ENCODE measurements around the gene EEF1A2.
A peak's percentile ranks its signal among the peaks of the same experiment; 100 is the strongest.

Gene EEF1A2

GRCh38 chr20:63497138-63497945, 1.5 kb downstream of the EEF1A2 start:
- Histone ChIP-seq H3K27ac (no peak overlapping the region), H3K4me3 (ENCODE audit: low read depth, low read length) (no peak overlapping the region), H3K36me3 (replicated peaks) (no peaks in the 10 kb centered on the region), H3K27me3 (replicated peaks) (peaks cover 15% of the 10 kb centered on the region)
- no peak for DNase-seq
- in situ Hi-C loops (cut with HindIII; ENCODE audit: low pct_ligation_motif_present, low sequenced_read_pairs) = no loop called here
- no peak for TF ChIP-seq CTCF (IDR thresholded peaks at IDR 0.05; ENCODE audit: low read depth, low read length, missing control alignments)

- DNase-seq = no peak
- peaks cover 13% of the 10 kb centered on the region for H3K27me3 ChIP-seq (replicated peaks)
- no peaks in the 10 kb centered on the region for H3K36me3 ChIP-seq (replicated peaks)
- no peak overlapping the region for H3K4me3 ChIP-seq (ENCODE audit: low read depth, low read length)
- no peak overlapping the region for H3K27ac ChIP-seq
- in situ Hi-C loops (cut with HindIII; ENCODE audit: low pct_ligation_motif_present, low sequenced_read_pairs) = no loop called here
- TF ChIP-seq CTCF (IDR thresholded peaks at IDR 0.05; ENCODE audit: low read depth, low read length, missing control alignments) = no peak
Observed at GRCh38 chr20:63496596-63497120, 2.2 kb downstream of the EEF1A2 start.

GRCh38 chr20:63495741-63496595, 2.9 kb downstream of the EEF1A2 start:
- peak; percentile 90 for TF ChIP-seq CTCF (IDR thresholded peaks at IDR 0.05; ENCODE audit: low read depth, low read length, missing control alignments)
- H3K27ac ChIP-seq = no peak overlapping the region
- no peak overlapping the region for H3K4me3 ChIP-seq (ENCODE audit: low read depth, low read length)
- no peak for DNase-seq
- H3K36me3 ChIP-seq (replicated peaks) = no peaks in the 10 kb centered on the region
- H3K27me3 ChIP-seq (replicated peaks) = peaks cover 13% of the 10 kb centered on the region
- in situ Hi-C loops (cut with HindIII; ENCODE audit: low pct_ligation_motif_present, low sequenced_read_pairs) = no loop called here

DNA sequence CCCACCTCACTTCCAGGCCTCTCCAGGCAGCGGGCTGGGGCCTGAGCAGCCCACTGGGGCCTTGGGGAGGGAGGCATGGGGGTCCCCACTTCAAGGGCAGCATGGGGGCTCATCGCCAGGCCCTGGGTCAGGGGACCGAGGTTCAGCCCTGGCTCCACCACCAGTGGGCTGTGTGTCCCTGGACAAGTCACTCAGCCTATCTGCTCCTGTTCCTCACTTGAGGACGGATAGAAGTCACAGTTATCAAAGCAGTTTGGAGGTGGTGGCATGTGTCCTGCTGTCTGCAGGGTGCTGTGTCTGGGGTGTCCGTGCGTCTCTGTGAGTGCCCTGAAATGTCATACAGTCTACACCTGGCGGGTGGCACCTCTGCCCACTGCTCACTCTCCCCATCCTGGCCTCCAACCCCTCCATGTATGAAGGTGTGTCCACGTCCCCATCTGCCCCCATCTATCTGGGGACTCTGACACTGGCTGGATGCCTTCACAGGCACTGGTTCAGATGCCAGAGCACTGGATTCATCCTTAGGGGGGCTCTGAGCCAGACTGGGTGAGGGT, 3.6 kb downstream of the EEF1A2 start:
- in situ Hi-C loops (cut with HindIII; ENCODE audit: low pct_ligation_motif_present, low sequenced_read_pairs) = no loop called here

More for the DNA sequence above, 3.6 kb downstream of the EEF1A2 start:
- no peak for TF ChIP-seq CTCF (IDR thresholded peaks at IDR 0.05; ENCODE audit: low read depth, low read length, missing control alignments)
- Histone ChIP-seq H3K27ac (no peak overlapping the region), H3K4me3 (ENCODE audit: low read depth, low read length) (no peak overlapping the region), H3K27me3 (replicated peaks) (peaks cover 13% of the 10 kb centered on the region), H3K36me3 (replicated peaks) (no peaks in the 10 kb centered on the region)
- no peak for DNase-seq

Measured in brain microvascular endothelial cell (primary cell).